Type B pancreatic cell (in vitro differentiated cells): ENCODE measurements around the gene DLD. TPM values are rescaled to one million over a fixed set of nuclear protein-coding genes. Genes with fewer than 3 reads are reported as not detected.

Source experiments
- DNase-seq: peaks from one replicate; pipeline ENCODE4 v3.0.0; 2021; ENCODE audit warnings: mixed read lengths; ENCODE audit not compliant: unreplicated experiment; ENCODE audit errors: extremely low spot score
- H3K27ac Mint-ChIP-seq: 2 replicates; pipeline ENCODE4 v1.8.0; 2021; ENCODE audit warnings: mild to moderate bottlenecking, mixed read lengths
- H3K27me3 Mint-ChIP-seq: 2 replicates; pipeline ENCODE4 v1.8.0; 2021; ENCODE audit warnings: mixed read lengths
- H3K36me3 Mint-ChIP-seq: 2 replicates; pipeline ENCODE4 v1.8.0; 2021; ENCODE audit warnings: mixed read lengths
- H3K4me1 Mint-ChIP-seq: one replicate; pipeline ENCODE4 v1.8.0; 2021; ENCODE audit warnings: mixed read lengths; ENCODE audit not compliant: unreplicated experiment
- H3K4me3 Mint-ChIP-seq: 2 replicates; pipeline ENCODE4 v1.8.0; 2021; ENCODE audit warnings: mild to moderate bottlenecking, mixed read lengths
- H3K9me3 Mint-ChIP-seq: 2 replicates; pipeline ENCODE4 v1.8.0; 2021; ENCODE audit warnings: mixed read lengths
- total RNA-seq: library from RNA; stranded (reverse); gene quantifications from 2 replicates; pipeline ENCODE4 v1.2.1, GENCODE V29; 2021; ENCODE audit warnings: low replicate concordance
- TF ChIP-seq, protein P1 (sequence below): fragments of 200-600 bp; sonication (generic); conservative IDR thresholded peaks from 2 replicates; pipeline ENCODE4 v1.5.0; 2021; ENCODE audit warnings: antibody characterized with exemption, mild to moderate bottlenecking

The DLD gene
- total RNA-seq, 1 donor from 2014 or later: 80.7 TPM

DNA sequence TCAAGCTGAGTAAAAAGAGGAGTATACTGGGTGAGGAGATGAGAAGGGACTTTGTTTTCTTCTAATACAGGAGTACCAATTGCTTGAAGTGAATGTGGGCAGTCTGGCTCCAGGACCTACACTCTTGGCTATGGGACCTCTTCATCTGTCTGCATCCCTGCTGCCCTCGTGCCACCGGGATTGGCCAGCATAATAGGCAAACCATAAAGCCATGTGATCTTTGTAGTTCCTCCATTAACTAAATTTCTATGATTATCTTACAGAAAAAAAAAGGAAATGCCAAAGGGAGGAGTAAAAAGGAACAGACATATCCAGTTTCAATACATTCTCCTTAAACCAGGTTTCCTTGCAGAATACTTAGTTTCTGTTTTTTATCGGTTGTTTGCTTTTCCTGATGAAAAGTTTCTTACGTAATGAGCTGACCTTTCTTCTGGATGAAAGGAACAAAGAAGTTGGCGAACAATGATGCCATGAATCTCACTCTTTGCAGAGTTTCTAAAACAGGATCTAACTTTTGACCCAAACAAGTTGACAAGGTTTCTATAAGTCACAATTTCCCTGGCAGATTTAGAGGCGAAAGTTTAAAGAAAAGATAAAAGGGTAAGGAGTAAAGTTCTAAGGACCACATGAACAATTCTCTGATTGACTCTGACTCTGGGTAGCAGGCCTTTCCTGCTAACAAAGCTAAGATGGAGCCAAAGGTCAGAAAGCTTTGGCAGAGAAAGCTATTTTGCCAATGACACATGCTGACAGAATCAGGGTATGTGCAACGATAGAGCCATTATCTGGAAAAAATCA lies 57.9 kb downstream of the DLD start:
- TF ChIP-seq, protein P1, sequence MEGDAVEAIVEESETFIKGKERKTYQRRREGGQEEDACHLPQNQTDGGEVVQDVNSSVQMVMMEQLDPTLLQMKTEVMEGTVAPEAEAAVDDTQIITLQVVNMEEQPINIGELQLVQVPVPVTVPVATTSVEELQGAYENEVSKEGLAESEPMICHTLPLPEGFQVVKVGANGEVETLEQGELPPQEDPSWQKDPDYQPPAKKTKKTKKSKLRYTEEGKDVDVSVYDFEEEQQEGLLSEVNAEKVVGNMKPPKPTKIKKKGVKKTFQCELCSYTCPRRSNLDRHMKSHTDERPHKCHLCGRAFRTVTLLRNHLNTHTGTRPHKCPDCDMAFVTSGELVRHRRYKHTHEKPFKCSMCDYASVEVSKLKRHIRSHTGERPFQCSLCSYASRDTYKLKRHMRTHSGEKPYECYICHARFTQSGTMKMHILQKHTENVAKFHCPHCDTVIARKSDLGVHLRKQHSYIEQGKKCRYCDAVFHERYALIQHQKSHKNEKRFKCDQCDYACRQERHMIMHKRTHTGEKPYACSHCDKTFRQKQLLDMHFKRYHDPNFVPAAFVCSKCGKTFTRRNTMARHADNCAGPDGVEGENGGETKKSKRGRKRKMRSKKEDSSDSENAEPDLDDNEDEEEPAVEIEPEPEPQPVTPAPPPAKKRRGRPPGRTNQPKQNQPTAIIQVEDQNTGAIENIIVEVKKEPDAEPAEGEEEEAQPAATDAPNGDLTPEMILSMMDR: no peak
- DNase-seq: no peak
- no peak overlapping the region for H3K4me3 Mint-ChIP-seq
- peak overlapping the region; percentile 72 for H3K27ac Mint-ChIP-seq
- peaks cover 61% of the 10 kb centered on the region for H3K36me3 Mint-ChIP-seq
- H3K4me1 Mint-ChIP-seq: peaks cover 45% of the 10 kb centered on the region
- H3K27me3 Mint-ChIP-seq: no peaks in the 10 kb centered on the region
- no peaks in the 10 kb centered on the region for H3K9me3 Mint-ChIP-seq

DNA sequence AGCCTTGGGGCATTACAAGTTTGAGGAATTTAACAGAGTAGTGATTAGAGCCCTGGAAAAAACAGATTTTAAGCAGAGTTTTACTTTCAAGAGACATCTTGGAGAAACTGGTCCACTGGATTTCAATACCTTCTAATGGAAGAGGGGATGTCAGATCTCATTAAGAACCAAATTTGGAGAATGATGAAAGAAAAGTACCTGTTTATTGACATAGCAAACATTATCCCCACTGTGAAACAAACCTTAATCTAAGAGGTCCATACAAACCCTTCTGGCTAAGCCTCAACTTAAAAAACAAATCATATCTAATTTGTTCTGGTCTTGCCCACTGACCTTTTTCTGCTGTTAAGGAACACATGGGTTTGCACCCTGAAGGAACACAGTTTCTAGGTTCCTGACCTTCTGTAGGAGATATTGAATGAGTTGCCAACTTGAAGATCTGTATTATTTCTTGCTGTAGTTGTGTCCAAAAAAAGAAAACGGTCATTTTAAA lies 58.5 kb downstream of the DLD start:
- Mint-ChIP-seq H3K36me3 (peaks cover 56% of the 10 kb centered on the region), H3K4me1 (peaks cover 45% of the 10 kb centered on the region), H3K27me3 (no peaks in the 10 kb centered on the region), H3K4me3 (no peak overlapping the region), H3K27ac (peak overlapping the region; percentile 72), H3K9me3 (no peaks in the 10 kb centered on the region)
- TF ChIP-seq, protein P1: no peak
- no peak for DNase-seq

DNA sequence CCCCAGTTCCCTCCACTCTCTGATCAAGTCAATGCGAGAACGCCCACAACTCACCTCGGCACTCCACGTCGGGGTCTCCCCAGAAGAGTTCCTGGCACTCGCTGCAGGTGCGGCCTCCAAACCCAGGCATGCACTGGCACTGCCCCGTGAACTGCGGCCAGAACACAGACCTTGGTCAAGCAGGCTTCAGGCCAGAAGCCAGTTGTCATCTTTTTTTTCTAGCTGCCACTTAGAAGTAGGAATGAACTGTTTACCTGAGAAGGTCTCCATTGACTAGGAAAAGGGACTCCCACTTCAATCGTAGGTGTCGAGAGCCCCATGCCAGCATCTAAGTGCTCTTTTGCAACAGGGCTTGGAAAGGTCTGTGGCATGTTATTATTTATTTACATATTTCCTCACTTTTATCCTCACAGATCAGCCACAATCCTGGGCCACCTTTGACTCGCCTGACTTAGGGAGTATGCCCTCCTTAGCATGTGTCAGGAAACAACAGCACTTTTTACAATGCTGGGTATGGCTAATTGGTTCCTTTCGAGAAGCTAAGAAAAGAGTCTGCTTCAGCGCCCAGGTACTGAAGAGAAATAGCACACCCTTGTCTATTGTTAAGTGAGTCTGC lies 60.3 kb downstream of the DLD start:
- peaks cover 44% of the 10 kb centered on the region for H3K4me1 Mint-ChIP-seq
- H3K27ac Mint-ChIP-seq: peak overlapping the region; percentile 89
- H3K36me3 Mint-ChIP-seq: peaks cover 52% of the 10 kb centered on the region
- TF ChIP-seq, protein P1: no peak
- H3K27me3 Mint-ChIP-seq: no peaks in the 10 kb centered on the region
- DNase-seq: no peak
- no peak overlapping the region for H3K4me3 Mint-ChIP-seq
- no peaks in the 10 kb centered on the region for H3K9me3 Mint-ChIP-seq

DNA sequence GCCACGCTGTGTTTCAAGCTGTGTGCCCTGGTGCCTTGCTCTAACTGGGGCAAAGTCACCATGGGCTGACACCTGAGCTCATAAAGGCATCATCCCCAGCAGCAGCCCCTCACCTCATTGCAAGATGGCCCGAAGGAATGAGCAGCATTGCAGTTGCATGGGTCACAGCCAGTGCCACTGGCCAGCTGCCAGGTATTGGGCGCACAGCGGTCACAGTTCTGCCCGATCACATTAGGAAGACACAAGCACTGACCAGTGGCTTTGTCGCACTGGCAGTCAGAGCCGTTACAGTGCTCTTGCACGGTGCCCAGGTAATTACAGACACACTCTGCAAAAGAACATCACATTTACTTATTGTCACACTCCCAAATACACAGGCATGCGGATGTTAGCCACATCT lies 60.9 kb downstream of the DLD start:
- Mint-ChIP-seq H3K27me3 (no peaks in the 10 kb centered on the region), H3K4me1 (peaks cover 38% of the 10 kb centered on the region), H3K4me3 (peak overlapping the region; percentile 31), H3K36me3 (peaks cover 53% of the 10 kb centered on the region), H3K27ac (peak overlapping the region; percentile 89), H3K9me3 (no peaks in the 10 kb centered on the region)
- no peak for DNase-seq
- TF ChIP-seq, protein P1: no peak

DNA sequence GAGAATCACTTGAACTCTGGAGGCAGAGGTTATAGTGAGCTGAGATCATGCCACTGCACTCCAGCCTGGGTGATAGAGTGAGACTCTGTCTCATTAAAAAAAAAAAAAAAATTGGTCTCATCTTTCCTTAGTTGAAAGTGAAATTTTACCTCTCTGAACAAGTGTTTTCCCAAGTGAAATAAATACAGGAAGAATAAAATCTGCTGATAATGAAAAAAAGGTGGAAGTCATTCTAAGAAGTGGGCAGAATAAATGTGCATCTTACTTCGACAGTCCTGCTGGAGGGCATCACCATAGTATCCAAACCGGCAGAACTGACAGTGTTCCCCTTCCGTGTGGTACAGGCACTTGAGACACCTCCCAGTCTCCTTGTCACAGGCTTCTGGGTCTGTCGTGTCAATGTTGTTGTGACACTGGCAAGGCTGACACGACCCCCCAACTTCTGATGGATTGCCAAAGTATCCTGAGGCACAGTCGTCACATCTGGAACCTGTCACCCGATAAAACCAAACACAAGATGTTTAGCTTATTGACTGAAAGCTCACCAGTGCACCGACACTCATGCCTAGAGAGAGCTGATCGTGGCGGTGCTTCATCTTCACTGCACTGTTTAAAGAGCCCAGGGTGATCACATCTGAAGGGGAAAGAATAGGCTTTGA lies 62.4 kb downstream of the DLD start:
- Mint-ChIP-seq H3K27ac (peak overlapping the region; percentile 89), H3K9me3 (no peaks in the 10 kb centered on the region), H3K36me3 (peaks cover 50% of the 10 kb centered on the region), H3K27me3 (no peaks in the 10 kb centered on the region), H3K4me3 (no peak overlapping the region), H3K4me1 (peaks cover 26% of the 10 kb centered on the region)
- TF ChIP-seq, protein P1: no peak
- DNase-seq: no peak
